HG02798 (cell line): ENCODE results near the gene ZRANB2.
A peak's percentile ranks its signal among the peaks of the same experiment; 100 is the strongest.

Experiments used
- ATAC-seq: cut with Tn5 transposase; IDR thresholded peaks from one replicate; pipeline ENCODE4 v1.9.1; 2021; ENCODE audit warnings: mild to moderate bottlenecking; ENCODE audit not compliant: unreplicated experiment, poor library complexity

Gene ZRANB2

DNA sequence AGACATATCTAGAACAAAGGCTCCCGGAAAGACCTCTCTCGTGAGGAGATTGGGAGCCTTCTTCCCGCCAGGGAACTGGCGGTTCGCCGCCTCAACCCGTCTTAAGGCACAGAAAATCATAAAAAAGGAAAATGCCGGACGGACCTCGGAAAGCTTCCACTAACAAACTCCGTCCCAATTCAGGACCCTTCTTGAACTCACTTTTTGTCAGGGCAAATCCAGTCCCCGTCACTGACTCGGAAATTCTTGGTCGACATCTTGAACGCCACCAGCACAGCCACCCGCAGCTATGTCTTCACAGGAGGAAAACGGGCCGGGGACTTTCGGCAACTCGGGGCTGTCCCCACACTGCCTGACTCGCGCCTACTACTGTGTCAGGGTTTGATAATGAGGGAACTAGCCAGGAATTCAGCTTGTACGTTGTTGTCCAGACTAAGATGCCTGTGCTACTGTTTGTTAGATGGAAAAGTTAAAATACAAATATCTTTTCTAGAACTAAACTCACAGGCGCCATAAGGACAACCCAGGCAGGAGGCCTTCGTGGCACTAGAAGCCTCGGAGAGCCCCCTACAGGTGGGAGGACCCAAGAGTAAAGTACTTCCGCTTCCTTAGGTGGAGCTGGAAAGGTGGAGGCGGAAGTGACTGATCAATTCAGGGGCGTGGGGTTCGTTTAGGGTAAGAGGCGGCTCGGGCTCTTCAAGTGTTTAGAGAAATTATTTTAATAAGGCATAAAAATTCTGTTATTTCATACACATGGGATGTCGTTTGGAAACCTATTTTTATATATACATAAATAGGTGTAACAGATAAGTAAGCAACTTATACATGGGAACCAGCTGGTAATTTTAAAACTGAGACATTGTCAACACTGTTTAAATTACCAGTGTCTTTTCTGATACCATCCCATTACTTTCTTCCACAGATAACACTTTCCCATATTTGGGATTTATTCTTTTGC is at the start of gene ZRANB2:
ZRANB2 (minus strand) TSS at position 297 of the 958 bp plus-strand sequence; CDS start at position 257, 40 bp downstream.
- ATAC-seq, result peak; percentile 100

GRCh38 chr1:71128060-71128459 is 47.2 kb upstream of the ZRANB2 start:
- ATAC-seq, result no peak

- no peak for ATAC-seq
Observed at GRCh38 chr1:71118086-71118485, 37.3 kb upstream of the ZRANB2 start.

DNA sequence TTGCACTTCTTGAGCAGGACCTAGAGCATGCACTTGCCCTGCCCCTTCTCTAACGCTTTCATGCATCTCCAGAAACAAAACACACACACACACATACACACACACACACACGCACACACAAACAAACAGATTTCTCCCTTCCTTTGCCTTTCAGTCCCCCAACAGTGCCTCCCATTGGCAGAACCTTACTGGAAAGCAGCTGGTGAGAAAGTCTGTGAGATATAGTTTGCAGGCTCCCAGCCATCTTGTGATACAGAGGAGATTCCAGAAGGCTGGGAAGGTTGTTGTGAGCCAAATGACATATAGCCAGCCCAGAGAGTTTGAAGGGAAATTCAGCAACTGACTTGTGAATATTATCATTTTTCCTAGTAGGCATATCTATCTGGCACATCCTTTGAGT is 35.9 kb upstream of the ZRANB2 start:
- ATAC-seq, result no peak

GRCh38 chr1:71106658-71107322 is 26.0 kb upstream of the ZRANB2 start:
- no peak for ATAC-seq

- no peak for ATAC-seq
Observed at GRCh38 chr1:71104417-71104816, 23.6 kb upstream of the ZRANB2 start.

DNA sequence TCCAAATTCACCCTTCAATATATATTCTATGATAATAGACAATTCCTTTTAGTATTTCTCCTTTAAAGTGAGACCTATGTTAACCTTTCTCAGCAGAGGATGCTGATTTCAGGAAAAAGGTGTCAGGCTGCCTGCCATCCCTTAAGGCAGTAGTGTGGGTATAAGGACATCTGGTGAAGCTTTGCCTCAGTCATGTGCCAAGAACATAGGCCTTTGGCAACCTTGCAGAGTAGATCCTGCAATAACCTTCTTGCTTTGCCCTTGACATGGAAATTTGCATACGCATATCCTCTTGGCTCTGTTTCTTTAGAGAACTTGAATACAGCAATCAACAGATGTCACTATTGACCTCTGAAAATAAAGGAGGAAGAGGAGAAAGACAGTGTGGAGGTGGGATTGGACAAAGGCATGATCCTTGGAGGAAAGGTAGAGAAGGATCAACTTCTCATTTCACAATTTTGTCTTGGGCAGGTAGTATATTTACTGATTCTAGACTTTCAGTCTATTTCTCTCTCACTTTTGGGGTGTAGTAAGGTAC is 21.1 kb upstream of the ZRANB2 start:
- no peak for ATAC-seq

GRCh38 chr1:71097428-71097827 is 16.6 kb upstream of the ZRANB2 start:
- no peak for ATAC-seq

DNA sequence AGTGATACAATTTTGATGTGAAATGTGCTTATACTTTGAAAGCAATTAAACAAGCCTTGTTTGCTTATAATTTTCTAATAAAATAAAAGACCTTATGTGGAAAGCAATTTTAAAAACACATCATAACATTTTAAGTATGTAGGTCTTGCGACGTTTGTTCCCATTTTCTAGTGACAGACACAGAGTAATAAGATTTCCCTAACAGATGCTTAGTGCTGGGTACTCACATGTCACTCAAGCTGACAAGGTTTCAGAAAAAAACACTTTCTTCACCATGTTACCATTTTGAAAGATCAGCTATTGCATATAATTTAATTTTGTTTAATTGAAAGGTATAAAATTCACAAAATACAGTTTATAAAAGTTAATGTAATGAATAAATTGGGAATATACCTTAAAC is 14.1 kb upstream of the ZRANB2 start:
- ATAC-seq, result no peak

GRCh38 chr1:71093938-71094337 is 13.1 kb upstream of the ZRANB2 start:
- no peak for ATAC-seq

DNA sequence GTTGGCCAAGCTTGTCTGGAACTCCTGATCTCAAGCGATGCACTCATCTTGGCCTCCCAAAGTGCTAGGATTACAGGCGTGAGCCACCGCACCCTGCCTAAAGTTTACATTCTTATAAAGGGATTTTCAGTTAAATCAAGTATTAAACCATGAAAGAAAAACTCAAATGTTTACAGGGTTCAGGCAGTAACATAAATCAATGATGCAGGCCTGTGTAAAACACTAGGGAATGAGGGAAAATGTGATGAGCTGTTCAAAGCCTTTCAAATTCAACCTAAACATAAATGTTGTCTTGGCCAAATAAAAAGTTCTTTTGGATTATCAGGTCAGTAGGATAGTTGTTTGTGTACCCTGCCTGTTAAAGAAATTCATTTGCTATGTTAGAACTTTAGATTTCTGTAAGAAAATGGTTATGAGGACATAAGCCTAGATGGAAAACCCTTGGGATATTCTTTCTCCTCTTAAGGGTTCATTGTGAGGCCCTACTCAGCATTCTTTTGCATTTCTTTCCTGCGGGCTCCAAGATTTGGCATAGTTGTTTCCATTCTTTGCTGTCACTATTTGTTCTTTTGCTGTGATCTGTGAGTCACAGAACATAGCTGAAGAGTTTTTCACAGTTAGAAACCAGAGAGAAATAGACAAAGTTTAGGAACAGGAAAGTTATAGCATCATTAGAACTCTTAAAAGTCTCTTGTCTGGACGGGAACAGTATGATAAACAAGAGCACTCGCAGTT is 8.9 kb upstream of the ZRANB2 start:
- ATAC-seq, result no peak

DNA sequence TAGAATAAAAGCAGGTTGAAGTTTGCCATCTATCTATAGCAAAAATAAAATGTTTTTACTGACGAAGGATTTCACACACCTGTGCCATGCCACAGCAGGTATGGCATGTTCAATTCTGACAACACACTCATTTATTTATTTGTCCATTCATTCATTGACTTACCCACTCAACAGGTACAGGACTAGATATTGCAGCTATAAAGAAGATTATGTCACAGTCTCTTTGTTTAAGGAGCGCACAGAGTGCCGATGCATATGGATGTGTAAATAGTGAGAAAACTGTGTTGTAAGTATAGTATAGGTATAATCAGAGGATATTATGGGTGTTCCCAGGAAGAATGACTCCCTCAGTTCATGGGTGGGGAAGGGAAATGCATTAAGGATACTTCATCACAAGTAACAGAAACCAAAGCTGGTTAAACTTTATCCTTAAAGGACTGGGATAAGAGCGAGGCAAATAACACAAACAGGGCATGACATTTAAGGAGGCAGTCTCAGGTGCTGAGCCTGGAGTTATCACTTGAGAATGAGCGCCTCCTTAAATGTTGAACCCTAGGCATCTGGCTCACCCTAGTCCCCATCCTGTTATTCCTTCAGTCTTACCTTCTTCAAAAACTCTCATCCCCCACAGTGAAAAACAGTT is 7.9 kb upstream of the ZRANB2 start:
- ATAC-seq, result no peak

- no peak for ATAC-seq
Observed at GRCh38 chr1:71087713-71088112, 6.9 kb upstream of the ZRANB2 start.

GRCh38 chr1:71087060-71087459 is 6.2 kb upstream of the ZRANB2 start:
- ATAC-seq, result no peak

GRCh38 chr1:71086331-71086730 is 5.5 kb upstream of the ZRANB2 start:
- ATAC-seq, result no peak

GRCh38 chr1:71083271-71083670 is 2.4 kb upstream of the ZRANB2 start:
- ATAC-seq, result no peak

GRCh38 chr1:71081697-71082080 is 854 bp upstream of the ZRANB2 start:
- ATAC-seq, result no peak

DNA sequence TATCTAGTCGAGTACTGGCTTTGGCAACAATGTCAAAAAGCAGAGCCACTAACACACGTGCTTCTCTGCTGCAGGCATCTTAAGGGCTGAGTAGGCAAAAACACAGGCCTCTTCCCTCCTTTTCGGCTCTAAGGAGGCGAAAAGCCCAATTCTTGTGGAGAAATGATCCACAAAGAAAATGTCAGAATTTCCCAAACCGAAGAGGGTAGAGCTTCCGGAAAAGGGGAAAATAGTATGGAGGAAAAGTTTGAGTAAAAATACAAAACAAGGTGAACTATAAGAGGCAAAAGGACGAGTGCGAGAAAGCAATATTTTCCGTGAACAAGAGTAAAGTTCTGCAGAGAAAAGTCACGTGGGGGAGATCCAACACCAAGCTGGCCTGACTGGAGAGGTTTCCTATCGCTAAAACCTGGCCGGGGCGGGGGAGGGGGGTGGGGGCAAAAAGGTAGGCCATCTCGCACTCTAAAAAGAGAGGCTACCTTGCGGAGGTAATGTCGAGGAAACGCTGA is 551 bp downstream of the ZRANB2 start:
- ATAC-seq, result peak; percentile 13

DNA sequence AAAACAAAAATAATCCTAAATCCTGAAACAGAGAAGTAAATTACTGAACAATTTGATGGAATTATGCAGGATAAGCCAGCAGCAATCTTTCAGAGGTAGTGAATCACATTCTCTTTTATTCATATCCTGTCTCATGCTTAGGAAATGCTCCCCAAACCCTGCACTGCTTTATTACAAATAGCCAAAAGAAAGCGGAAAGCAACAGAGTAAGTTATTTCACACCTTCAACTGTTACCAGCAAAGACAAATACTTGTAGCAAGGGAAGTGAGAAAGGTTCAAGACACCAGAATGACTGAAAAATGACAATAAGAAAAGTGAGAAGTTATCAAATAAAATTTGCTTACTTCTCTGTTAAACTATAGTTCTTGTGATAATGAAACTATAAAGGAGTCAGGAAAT is 6.2 kb downstream of the ZRANB2 start:
- ATAC-seq, result no peak

DNA sequence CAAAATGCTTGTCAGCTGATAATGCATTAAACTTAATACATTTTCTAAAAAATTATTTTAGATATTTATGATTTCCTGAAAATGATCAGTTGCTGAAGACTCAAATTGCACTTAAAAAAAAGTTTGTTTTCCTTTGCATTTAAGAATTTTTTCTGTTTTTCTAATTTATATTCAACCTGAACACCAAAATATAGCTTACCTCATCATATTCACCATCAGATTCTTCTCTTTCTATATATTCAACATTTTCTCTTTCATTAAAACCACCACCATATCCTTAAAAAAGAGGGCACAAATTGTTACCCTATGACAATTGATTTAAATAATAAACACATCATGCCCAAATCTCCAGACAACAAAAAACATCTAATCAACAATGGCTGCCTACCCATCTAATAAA is 8.6 kb downstream of the ZRANB2 start:
- no peak for ATAC-seq
